AG09319 (cell line): Measurements from ENCODE around the gene RBBP5.

Experiments
- DNase-seq: peaks from one replicate; pipeline ENCODE4 v3.0.0-alpha.2; 2010; ENCODE audit warnings: low read depth; ENCODE audit errors: extremely low read depth
- TF ChIP-seq, protein P1 (sequence below): IDR thresholded peaks from 2 replicates; pipeline ENCODE4 v1.5.1; 2011; ENCODE audit warnings: low read depth, mild to moderate bottlenecking, inconsistent platforms, low read length, moderate library complexity

Gene RBBP5

DNA sequence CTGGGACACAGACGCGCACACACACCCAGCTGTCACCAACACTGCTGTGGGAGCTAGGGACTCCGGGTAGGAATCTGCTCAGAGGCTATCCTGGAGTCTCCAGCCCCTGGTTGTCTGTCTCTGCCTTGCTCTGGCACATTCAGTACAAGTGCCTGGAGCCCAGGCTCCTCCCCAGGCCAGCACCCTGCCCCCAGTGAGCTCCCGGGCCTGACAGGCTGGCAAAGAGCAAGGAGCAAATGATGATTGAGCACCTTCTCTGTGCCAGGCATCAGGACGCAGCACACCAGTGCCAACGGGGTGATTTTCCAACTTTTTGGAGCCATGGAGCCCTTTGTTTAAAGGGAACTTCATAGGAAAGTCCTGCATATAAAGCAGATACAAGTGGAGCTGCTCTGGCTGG is 72.3 kb downstream of the RBBP5 start:
- TF ChIP-seq, protein P1, sequence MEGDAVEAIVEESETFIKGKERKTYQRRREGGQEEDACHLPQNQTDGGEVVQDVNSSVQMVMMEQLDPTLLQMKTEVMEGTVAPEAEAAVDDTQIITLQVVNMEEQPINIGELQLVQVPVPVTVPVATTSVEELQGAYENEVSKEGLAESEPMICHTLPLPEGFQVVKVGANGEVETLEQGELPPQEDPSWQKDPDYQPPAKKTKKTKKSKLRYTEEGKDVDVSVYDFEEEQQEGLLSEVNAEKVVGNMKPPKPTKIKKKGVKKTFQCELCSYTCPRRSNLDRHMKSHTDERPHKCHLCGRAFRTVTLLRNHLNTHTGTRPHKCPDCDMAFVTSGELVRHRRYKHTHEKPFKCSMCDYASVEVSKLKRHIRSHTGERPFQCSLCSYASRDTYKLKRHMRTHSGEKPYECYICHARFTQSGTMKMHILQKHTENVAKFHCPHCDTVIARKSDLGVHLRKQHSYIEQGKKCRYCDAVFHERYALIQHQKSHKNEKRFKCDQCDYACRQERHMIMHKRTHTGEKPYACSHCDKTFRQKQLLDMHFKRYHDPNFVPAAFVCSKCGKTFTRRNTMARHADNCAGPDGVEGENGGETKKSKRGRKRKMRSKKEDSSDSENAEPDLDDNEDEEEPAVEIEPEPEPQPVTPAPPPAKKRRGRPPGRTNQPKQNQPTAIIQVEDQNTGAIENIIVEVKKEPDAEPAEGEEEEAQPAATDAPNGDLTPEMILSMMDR: no peak
- DNase-seq: no peak

DNA sequence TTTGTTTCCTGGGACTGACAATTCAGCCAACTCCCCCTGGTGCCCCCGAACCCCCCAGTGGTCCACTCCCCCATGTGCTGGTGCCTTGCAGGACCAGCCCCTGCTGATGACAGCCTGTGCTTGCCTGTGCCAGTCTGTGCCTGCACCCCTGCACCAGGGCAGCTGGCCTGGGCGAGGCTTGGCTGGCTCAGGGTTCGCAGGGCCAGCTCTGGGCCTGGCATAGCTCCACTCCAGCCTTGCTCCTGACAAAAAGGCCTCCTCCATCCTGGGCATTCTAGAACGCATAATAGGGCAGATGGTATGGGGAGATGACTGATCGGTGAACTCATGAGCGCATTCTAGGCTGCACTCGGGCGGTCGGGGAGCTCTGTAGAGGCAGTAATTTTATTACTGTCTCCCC is 73.4 kb downstream of the RBBP5 start:
- TF ChIP-seq, protein P1: no peak
- DNase-seq: no peak

DNA sequence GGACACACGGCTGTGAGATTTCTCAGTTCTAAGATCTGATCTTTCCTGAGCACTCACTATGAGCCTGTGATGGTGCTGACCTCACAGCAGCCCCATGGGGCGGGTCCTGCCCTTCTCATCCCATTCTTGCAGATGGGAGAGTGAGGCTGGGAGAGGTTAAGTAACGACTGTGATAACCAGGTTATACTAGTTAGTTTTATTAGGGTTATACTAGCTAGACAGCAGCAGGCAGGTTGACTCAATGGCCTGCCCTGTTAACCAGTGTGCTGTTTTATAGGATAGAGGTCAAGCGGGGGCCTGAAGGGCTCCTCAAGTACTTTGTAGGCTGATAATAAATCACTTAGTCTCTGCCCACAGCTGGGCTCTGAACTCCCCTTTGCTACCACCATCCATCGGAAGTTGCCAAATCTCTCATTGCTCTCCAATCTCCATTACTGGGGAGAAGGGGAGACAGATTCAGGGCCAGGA is 74.0 kb downstream of the RBBP5 start:
- TF ChIP-seq, protein P1: no peak
- DNase-seq: no peak

DNA sequence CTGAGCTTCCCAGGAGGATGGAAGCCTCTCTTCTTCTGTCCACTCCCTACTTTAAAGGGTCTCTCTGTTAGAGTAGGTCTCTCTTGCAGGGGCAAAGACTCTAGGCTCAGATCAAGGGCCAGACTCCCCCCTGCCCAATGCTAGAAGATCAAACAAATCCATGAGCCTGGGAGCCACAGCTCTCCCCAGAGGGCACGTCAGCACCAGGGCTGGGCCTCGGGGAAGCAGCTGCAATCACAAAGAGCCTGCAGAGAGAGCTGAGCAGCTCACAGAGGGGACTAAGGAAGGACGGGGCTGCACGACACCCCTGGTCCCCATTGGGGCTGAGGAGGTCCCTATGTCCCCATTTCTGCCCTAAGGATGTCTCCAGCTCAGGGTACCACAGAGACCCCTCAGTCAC is 74.9 kb downstream of the RBBP5 start:
- DNase-seq: no peak
- TF ChIP-seq, protein P1: no peak

DNA sequence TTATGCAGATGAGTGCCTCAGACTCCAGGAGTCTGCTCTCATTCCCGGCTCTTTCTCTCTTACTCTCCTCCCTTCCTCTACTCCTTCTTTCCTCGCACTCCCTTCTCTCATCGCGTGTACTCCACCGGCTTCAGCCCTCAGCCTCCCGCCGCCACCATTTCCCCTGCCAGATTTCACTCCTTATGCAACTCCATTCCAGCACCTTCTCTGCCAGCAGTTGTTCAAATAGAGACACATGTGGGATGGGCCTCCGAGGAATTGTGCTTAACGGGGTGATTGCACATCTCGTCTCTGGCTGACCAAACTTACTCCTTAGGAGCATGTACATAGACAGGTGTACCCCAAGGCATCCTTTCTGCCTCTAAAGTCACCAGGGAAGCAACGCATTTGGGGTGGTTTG is 76.6 kb downstream of the RBBP5 start:
- TF ChIP-seq, protein P1: no peak
- DNase-seq: no peak

DNA sequence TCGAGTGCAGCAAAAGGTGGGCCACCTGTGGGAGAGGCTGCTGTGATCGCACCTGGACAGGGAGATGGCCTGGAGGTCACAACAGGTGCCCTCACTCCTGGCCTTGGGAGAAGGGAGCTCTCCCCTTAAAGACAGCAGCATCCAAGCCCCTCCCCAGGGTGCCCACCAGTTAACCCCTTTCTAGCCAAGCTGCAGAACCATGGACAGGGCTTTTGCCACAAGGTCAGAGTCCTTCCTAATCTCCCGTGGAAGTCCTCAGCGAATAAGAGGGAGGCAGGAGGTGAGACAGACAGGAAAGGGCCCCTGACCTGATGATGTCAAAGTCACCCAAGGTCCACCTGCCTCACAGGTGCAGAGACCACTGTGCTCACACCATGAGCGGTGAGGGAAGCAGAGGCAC is 77.0 kb downstream of the RBBP5 start:
- TF ChIP-seq, protein P1: no peak
- DNase-seq: no peak

DNA sequence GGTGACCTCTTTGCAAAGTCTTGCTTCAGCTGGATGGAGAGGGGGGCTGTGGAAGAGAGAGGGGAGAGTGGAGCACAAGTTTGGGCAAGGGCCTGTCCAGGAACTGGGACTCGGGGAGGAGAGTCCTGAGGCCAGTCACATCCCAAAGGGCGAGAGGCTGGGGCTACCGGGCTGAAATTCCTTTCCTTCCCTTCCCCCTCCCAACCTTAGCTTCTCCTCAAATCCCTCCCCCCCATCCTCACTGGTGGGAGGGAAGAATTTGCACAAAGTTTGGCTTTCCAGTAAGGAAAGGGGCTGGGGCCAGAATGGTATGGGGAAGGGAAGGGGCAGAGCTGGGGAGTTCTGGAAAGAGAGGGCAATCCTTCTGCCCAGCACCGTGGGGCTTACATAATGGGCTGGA is 77.9 kb downstream of the RBBP5 start:
- no peak for DNase-seq
- TF ChIP-seq, protein P1: no peak
